Mammary epithelial cell (primary cell): ENCODE results near the gene SLC2A8.

Experiments
- EZH2 ChIP-seq: IDR thresholded peaks from 2 replicates; pipeline ENCODE4 v1.6.1; 2012; ENCODE audit warnings: low read length, inconsistent platforms, borderline replicate concordance
- TF ChIP-seq, protein P1 (sequence below), 2 donors: IDR thresholded peaks in 1 of 2; conservative IDR thresholded peaks in 1 of 2; 2 replicates each; pipeline ENCODE4 v1.5.1; 2011 to 2012; ENCODE audit warnings: inconsistent platforms in 2 of 2, low read length in 2 of 2, mild to moderate bottlenecking in 2 of 2, control low read depth in 1 of 2, low read depth in 1 of 2; ENCODE audit not compliant: insufficient read depth in 1 of 2; ENCODE audit errors: extremely low read depth in 1 of 2

GRCh38 chr9:127398715-127399400 is 1.9 kb downstream of the SLC2A8 start:
- no peak for TF ChIP-seq EZH2
- TF ChIP-seq, protein P1, sequence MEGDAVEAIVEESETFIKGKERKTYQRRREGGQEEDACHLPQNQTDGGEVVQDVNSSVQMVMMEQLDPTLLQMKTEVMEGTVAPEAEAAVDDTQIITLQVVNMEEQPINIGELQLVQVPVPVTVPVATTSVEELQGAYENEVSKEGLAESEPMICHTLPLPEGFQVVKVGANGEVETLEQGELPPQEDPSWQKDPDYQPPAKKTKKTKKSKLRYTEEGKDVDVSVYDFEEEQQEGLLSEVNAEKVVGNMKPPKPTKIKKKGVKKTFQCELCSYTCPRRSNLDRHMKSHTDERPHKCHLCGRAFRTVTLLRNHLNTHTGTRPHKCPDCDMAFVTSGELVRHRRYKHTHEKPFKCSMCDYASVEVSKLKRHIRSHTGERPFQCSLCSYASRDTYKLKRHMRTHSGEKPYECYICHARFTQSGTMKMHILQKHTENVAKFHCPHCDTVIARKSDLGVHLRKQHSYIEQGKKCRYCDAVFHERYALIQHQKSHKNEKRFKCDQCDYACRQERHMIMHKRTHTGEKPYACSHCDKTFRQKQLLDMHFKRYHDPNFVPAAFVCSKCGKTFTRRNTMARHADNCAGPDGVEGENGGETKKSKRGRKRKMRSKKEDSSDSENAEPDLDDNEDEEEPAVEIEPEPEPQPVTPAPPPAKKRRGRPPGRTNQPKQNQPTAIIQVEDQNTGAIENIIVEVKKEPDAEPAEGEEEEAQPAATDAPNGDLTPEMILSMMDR (conservative IDR thresholded peaks at IDR 0.05 in 1 of 2, IDR thresholded peaks at IDR 0.05 in 1 of 2; ENCODE audit: extremely low read depth in 1 of 2, insufficient read depth in 1 of 2, low read depth in 1 of 2, low read length in 2 of 2), result no peak
